SK-N-MC (cell line): ENCODE results near the gene MFSD12.

Experiments used
- EZH2 ChIP-seq: fragments of 200-600 bp; sonication (generic); IDR thresholded peaks from one replicate; pipeline ENCODE4 v1.6.1; 2017; ENCODE audit warnings: antibody characterized with exemption
- POLR2AphosphoS5 ChIP-seq: IDR thresholded peaks from 2 replicates; pipeline ENCODE4 v1.6.1; 2012; ENCODE audit warnings: mild to moderate bottlenecking, low read depth, low read length, borderline replicate concordance

DNA sequence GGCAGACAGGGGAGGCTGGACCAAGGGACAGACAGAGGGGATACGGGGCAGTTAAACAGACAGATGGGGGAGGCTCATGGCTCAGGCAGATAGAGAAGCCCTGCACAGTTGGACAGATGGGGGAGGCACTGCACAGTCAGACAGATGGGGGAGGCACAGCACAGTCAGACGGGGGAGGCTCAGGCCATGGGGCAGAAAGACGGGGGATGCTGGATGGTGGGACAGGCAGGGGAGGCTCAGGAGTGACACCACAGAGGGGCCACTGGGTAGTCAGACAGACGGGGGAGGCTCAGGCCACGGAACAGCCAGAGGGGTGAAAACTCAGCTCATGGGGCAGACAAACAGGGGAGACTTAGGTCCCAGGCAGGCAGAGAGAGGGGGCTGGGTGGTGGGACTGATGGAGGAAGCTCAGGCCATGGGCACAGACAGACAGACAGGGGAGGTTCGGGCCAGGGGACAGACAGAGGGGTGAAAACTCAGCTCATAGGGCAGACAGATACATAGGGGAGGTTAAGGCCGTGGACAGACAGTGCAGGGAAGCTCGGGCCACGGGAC is 886 bp downstream of the MFSD12 start:
- TF ChIP-seq POLR2AphosphoS5 = no peak
- no peak for TF ChIP-seq EZH2
